COLO668 (cell line): Measurements from ENCODE around the gene CNKSR1.

ENCODE experiments used
- DNase-seq: peaks from one replicate; lab custom pipeline; 2025; ENCODE audit not compliant: unreplicated experiment; lab: John Stamatoyannopoulos, UW

CNKSR1 gene

DNA sequence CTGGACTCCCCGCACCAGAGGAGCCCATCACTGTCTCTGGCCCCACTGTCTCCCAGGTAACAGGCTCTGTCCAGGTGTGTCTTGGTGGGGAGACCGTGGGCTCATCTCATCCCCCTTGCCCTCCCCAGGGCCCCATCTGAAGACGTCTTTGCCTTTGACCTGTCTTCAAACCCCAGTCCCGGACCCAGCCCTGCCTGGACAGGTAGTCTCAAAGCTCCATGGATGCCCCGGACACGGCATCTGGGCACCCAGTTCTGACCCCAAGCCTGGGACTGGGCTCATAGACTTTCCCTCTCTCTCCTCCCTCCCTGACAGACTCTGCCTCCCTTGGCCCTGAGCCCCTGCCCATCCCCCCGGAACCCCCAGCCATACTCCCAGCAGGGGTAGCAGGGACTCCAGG is 6.8 kb downstream of the CNKSR1 start:
- DNase-seq = no peak

GRCh38 chr1:26184883-26185282 is 7.6 kb downstream of the CNKSR1 start:
- no peak for DNase-seq

DNA sequence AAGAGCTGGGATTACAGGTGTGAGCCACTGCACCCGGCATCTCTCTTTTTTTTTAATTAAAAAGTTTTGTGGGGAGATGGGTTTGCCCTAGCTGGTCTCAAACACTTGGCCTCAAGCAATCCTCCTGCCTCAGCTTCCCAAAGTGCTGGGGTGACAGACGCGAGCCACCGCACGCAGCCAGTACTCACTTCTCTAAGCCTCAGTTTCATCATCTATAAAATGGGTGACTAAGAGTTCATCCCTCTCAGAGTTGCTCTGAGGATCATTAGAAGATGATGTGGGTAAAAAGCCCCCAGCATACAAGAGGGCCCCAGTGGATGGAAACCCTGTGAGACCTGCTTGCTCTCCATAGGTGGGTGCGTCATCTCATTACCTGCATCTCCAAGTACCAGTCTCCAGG is 10.6 kb downstream of the CNKSR1 start:
- DNase-seq = no peak

- no peak for DNase-seq
These were observed 11.2 kb downstream of the CNKSR1 start for GRCh38 chr1:26188477-26188876.

DNA sequence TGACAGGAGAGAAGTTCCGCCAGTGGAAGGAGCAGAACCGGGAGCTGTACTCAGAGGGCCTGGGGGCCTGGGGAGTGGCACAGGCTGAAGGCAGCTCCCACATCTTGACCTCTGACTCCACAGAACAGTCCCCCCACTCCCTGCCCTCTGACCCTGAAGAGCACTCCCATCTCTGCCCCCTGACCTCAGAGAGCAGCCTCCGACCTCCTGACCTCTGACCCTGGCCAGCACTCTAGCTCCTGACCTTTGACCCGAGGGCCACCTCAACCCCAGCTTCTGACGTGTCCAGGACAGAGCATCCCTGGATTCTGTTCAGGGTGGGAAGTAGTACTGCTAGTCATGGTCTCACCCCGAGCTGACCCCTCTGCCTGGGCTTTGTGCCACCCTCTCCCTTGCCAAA is 12.0 kb downstream of the CNKSR1 start:
- no peak for DNase-seq

DNA sequence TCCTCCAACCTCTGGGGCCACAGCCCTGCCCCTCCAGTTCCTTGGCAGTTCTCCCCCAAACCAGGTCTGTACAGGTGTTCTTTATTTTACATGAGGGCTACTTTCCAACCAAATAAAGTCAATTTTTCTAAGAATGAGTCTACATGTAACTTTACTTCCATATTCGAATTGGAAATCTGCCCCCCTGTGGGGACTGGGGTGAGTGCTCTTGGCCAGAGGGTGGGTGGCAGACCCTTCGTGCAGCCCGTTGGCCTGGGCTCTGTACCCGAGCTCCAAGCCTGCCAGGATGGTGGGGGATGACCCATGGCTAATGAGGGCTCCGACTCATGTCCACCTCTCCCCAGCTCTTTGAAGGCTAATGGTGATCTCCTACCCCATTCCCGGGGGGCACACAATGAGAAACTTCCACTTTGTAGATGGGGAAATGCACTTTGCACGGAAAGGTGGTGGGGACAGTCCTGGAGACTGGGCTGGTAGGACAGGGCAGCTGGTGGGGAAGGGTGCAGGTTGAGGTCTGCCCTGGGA is 12.5 kb downstream of the CNKSR1 start:
- no peak for DNase-seq

- peak; percentile 33 for DNase-seq
These were observed 13.2 kb downstream of the CNKSR1 start, which contains the start of gene CATSPER4 for GRCh38 chr1:26190373-26190987. Gene CATSPER4, plus strand, starts transcription at chr1:26190602. Its CDS starts 26 bp downstream, at chr1:26190628.

DNA sequence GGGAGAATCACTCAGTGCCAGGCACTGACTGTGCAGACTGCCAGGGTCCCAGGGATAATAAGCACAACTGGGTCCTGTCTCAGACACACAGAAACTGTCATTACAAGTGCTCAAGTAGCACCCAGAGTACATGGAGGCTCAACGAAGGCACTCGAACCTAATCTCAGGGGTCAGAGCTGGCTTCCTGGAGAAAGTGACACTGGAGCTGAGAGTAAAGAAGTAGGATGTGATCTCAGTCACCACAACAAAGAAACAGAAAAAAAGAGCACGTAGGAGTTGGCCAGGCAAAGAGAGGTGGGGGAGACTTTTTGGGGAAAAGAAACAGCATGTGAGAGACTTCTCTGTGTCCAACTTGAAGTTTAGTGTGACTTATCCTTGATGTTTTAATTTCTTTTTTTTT is 14.4 kb downstream of the CNKSR1 start:
- DNase-seq = no peak

- no peak for DNase-seq
These were observed 18.5 kb downstream of the CNKSR1 start for GRCh38 chr1:26195805-26196204.

GRCh38 chr1:26197301-26197700 is 20.0 kb downstream of the CNKSR1 start:
- DNase-seq = no peak

GRCh38 chr1:26197813-26198212 is 20.5 kb downstream of the CNKSR1 start:
- no peak for DNase-seq

- DNase-seq = no peak
These were observed 23.1 kb downstream of the CNKSR1 start for GRCh38 chr1:26200413-26200812.

GRCh38 chr1:26203642-26204318 is 26.5 kb downstream of the CNKSR1 start:
- DNase-seq = no peak

DNA sequence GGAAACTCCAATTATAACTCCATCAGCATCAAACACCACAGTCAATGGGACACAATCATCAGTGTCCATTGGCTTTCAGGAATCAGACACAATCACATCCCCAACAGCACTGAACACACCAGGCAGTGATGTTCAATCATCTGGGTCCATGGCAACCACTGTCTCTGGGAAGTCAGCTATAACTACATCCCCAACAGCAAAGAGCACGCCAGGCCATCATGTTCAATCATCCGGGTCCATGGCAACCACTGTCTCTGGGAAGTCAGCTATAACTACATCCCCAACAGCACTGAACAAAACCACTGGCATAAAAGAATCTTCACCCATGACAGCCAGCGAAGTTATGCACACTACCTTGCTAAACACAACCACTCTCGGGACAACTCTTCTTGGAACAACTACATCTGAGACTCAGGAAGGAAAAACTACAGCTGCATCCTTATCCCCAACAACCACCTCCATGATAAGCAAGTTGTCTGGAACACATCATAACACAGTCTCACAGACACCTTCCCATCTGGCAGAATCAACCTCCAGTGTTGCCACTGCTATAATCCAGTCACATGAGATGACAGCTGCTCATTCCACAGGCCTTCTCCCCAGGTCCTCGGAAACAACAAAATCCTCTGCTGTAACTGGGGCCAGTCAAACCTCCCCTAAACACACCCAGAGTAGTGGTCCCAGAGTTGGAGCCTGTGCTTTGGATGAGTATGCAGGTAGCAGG is 33.0 kb downstream of the CNKSR1 start:
- DNase-seq = no peak

DNA sequence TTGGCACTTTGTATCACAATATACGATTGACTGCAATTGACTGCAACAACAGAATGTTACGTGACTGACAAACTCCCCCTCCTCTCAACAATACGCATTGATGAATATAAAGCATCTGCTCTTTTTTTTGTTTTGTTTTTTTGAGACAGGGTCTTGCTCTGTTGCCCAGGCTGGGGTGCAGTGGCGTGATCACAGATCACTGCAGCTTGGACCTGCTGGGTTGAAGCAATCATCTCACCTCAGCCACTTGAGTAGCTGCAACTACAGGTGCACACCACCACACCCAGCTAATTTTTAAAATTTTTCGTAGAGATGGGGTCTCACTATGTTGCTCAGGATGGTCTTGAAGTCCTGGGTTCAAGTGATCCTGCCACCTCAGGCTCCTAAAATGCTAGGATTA is 35.4 kb downstream of the CNKSR1 start:
- no peak for DNase-seq

DNA sequence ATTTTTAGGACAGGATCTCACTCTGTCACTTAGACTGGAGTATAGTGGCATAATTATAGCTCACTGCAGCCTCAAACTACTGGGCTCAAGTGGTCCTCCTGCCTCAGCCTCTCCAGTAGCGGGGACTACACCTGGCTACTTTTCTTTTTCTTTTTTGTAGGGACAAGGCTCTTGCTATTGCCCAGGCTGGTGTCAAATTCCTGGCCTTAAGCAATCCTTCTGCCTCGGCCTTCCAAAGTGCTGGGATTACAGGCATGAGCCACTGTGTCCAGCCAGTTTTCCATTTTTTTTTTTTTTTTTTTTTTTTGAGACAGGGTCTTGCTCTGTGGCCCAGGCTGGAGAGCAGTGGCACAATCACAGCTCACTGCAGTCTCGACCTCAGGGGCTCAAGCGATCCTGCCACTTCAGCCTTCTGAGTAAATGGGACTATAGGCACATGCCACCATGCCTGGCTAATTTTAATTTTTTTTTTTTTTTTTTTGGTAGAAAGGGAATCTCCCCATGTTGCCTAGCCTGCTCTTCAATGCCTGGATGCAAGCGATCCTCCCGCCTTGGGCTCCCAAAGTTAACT is 36.1 kb downstream of the CNKSR1 start:
- DNase-seq = no peak

- no peak for DNase-seq
These were observed 38.0 kb downstream of the CNKSR1 start for GRCh38 chr1:26215246-26215645.

- no peak for DNase-seq
These were observed 41.7 kb downstream of the CNKSR1 start for GRCh38 chr1:26218906-26219494.

- no peak for DNase-seq
These were observed 43.1 kb downstream of the CNKSR1 start for GRCh38 chr1:26220199-26220912.

- no peak for DNase-seq
These were observed 43.8 kb downstream of the CNKSR1 start for GRCh38 chr1:26221094-26221493.

- DNase-seq = no peak
These were observed 47.3 kb downstream of the CNKSR1 start for GRCh38 chr1:26224606-26225005.
